Measurements from ENCODE around the gene DOK1.

DOK1 gene

DNA sequence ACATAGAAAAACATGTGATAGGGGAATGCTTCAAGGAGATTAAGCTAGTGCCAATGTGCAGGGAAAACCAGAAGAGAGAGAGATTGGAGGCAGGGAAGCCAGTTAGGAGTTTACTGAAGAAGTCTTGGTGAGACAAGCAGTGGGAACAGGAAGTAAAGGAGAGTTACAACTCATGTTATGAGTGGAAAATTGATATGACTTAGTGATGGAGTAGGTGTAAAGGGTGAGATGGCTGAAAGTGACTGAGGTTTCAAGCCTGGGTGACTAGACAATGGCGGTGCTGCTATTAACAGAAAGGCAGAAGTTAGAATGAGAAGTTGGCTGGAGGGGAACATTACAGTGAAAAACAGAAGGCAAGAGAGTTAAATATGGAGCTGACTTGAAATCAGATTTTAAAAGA lies 16.5 kb downstream of the DOK1 start:
- no peak for DNase-seq

DNA sequence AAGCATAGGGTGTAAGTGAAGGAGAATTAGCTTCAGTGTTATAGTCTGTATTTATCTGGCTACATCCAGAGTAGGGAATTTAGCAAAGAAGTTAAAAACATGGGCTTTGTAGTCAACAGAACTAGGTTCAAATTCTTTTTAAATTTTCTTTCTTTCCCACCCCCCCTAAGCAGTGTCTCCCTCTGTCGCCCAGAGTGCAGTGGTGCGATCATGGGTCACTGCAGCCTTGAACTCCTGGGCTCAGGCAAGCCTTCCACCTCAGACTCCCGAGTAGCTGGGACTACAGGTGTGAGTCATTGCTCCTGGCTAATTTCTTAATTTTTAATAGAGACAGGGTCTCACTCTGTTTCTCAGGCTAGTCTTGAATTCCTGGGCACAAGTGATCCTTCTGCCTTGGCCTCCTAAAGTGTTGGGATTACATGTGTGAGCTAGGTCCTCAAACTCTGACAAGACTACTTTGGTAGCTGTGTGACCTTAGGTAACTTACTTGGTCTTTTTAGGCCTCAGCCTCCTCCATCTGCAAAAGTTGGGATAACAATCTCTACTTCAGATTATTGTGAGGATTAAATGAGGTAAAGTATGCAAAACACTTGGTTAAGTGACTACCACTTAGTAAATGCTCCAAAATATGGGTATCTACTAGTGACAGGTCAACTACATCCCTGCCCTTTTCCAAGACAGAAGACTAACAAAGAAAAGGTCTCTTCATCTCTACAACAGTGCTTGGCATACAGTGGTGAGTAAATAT lies 17.8 kb downstream of the DOK1 start:
- no peak for DNase-seq

DNA sequence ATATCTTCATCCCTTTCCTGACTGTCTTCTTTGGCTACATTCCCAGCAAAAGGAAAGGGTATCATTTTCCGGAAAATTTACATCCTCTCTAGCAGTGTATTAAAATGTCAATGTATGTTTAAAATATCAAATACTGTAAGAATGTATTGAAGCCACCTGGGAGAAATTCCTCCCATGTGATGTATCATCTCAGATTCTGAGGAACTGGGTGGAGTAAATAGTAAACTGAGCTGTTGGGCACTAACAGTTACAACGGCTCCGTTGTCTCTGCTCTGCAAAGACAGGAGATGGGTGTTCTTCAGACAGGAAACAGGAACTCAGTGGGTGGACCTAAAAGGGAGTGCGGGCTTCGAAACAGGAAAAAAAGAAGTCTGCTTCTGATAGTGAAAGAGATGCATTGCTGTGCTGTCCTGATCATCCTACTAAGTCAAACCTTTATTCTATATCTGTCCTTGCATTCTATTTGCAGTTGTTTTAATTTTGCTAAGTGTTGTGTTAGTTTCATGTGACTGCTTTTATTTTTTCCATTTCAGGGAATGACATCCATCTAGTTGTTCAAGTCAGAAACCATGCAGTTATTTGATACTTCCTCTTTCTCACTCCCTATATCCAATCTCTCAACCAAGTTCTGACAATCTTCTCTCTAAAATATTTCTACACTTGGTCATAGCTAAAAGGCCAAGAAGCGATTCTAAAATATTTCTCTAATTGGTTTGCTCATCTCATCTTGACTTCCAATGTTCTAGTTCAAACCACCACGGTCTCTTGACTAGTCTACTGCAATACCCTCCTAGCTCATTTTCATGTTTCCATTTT lies 19.4 kb downstream of the DOK1 start:
- no peak for DNase-seq

DNA sequence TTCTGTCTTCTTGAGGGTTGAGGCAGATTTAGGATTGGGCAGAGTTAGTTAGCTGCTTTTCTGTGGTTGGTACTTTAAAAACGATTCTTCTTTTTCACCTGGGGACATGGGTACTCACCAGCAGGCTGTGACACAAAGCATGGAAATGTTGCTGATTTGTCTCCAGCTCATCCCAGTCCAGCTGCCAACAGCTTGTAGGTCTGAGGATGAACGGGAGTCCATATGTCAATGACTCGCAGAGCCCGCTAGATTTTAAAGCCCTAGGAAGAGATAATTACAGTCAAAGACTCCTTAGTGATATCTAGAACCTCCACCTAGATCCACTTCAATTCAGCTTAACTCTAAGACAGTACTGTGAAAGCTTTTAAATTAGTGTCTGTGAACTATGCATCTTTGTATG lies 20.8 kb downstream of the DOK1 start:
- no peak for DNase-seq

DNA sequence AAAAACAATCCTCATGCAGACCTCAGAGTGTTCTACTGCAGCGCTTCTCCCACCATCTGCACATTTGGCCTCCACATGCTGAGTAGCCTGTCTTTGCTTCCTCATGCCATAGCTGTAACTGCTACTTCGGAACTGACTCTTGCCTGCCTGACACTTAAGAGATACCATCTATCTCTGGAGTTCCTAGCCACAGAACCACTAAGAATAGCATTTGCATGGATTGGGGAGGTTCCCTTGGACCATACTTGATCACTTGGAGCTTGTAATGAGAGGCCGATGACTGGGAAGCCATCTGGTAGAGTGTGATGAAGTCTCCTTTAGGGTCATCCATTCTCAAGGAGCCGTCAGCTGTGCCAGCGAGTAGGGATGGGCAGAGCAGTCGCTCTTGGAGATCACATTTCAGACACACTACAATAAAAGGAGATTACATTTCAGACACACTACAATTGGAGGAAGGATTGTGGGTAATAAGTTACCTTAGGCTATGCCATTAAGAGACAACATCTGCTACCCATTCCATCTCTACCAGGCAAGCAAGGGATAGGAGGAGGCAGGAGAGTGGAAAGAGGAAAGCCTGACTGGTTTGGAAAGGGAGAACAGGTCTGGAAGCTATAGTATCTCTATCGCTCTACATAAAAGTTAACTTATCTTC lies 21.8 kb downstream of the DOK1 start:
- no peak for DNase-seq

DNA sequence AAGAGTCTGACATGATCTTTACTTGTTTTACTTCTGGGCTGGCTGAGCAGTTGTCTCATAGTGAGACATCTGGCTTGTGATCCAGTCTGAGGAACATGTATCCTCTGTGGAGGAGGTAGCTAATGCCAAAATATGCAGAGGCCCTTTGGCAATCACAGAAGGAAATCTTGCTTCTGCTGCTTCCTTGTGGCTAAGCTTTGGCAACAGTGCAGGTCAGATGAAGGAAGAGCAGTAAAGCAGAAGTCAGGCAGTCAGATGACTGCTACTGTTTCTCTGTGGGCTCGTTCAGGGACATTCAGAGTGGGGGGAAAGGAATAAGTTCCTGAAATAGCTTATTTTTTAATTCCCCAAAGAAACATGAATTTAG lies 22.3 kb downstream of the DOK1 start:
- DNase-seq: no peak

DNA sequence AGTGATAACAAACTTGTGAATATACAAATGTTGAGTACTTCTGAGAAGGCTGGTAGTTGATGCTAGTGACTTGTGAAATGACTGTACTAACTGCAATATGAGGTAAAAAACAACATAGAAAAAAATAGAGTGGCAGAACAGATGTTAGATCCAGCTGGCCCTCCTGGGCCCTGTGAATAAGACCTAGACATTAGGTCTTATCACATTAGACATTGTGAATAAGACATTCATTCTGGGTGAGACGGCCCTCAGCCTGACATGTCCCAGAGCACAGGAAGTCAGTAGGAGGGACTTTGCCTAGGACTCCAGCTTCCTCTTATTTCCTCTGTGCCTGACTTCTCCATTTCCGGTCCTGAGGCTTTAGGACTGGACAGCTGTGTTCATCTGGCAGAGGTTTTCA lies 22.9 kb downstream of the DOK1 start:
- DNase-seq: no peak

DNA sequence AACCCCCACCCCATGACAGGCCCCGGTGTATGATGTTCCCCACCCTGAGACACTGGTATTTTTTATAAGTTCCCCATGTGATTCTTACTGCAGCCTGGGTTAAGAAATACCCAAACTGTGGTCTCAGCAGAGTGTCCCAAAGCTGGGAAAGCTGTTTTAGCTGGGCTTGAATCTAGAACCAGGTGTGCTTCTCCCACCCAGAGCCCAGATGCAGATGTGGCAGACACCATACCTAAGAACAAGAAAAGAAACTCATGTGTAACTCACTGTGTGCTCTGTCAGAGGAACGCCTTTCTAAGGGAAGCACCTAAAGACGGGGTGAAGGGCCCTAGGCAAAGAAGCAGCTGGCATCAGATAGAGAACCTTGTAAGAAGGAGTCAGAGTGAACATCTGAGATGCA lies 23.9 kb downstream of the DOK1 start:
- DNase-seq: no peak

DNA sequence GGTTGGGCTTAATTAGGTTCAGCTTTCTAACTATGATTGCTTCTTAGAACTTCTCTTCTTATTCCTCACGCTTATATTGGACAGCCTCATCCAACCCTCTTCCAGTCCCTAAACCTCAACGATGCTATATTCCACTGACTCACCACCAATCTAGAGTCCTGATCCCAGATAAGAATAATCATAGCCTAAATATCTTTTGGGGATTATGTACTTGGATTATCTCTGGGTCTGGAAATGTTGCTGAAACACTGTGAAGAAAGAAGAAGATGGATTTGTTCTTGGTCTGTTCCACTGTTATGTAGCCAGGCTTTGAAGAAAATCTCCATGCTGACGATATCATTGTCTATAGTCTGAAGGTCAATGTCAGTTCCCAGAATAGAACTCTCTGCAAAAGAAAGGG lies 26.9 kb downstream of the DOK1 start:
- DNase-seq: no peak

DNA sequence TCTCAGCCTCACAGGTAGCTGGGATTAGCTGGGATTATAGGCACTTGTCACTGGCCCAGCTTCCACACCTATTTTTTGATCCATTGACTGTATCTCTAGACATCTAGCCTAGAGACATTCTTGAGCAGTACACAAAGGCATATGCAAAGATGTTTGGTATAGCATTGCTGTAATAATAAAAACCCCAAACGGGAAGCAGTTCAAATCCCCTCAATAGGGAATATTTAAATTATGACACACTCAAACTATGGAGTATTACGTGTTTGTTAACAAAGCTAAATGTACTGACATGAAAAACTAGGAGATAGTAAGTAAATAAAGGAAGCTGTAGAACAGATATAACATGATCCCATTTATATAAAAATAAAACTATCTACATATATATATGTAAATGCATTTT lies 27.7 kb downstream of the DOK1 start:
- no peak for DNase-seq

DNA sequence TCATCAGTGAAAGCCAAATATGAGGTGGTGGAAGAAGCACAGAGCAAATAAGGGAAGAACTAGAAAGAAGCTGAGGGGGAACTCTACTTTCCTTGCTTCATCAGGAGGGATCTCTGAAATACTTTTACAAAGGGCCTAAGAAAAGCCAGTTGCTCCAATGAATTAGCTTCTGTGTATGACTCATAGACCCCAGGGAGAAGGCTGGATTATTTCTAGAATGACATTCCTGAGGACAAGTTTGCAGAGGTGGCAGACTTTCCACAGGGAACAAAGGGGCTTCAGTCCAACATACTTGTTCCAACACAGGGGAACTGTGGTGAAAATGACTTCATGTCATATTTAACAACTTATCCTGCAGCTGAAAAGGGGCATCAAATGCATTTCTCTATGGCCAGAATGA lies 29.0 kb downstream of the DOK1 start:
- no peak for DNase-seq

DNA sequence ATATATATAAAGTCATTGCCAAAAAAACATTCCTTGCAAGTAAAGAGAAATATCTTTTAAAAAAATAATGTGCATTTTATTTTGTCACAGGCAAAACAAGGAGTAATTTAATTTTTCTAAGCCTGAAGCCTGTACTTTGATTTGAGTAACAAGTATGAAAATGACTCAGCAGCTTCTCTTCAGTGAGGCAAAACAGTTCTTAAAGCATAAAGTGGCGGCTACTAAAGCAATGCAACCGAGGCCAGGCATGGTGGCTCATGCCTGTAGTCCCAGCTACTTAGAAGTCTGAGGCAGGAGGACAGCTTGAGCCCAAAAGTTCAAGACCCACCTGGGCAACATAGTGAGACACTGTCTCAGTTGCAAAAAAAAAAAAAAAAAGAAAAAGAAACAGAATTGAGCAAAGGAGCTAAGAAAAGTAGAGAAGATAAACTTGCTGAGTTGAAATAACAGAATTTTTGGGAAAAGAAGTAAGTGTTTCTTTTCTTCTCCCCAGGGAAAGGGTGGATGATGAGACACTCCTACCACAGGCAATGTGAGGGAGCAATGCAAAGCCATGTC lies 29.6 kb downstream of the DOK1 start:
- no peak for DNase-seq

DNA sequence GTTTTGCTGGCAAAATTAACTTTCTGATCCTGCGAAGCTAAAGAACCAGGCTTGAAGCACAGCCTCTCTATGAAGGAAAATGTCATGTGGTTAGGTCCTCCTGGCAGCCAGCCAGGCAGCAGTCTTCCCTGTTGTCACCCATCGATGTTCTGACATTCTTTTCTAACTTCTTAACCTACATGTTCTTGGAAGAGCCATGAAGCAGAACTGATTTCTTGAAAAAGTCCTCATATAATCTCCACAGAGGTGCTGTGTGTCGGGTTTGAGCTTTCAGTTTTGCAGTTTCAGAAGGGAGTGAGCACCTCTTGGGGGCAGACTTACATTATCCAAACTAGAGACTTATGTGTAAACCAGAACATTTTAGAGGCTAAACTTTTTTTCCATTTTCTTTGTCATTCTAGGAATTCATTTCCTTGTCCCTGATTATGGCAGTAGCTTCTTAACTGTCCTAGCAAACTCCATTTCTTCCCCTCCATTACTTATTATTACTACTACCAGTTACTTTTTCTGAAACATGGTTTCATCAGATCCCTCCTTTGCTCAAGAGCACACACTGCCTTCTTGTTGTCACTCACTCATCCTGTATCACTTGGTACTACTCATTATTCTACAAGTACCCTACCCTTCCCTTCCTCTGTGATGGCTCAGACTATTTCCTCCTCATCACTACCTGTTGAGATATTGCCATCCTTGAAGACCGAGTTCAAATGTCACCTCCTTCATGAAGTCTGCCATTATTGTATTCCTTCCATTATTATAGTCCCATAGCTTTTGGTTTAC lies 31.1 kb downstream of the DOK1 start:
- no peak for DNase-seq

DNA sequence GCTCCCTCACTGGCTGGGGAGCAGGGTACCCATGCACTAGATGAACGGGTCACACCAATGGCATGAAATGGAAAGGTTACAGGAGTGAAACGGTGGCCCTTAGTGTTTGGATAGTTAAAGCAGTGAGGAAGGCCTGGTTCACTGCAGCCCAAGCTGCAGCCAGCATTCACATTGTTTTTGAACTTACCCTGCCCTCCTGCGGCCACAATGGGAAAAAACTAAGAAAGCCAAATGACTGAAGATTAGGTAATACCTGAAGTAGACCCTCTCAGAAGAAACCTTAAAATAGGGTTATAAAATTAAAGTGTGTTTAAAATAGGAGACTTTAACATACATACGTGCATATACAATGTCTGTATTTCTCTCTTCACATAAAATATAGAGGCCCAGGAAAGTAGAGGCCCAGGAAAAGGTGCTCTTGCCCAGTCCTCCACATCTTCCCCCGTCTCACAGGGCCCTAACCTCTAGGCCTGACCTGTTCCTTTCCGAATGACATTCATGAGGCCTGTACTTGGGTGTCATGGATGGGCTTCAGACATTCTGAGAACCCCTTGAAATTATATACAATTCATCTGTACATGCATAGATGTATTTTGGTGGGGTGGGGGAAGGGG lies 33.3 kb downstream of the DOK1 start:
- peak; percentile 32 to 48 for DNase-seq

DNA sequence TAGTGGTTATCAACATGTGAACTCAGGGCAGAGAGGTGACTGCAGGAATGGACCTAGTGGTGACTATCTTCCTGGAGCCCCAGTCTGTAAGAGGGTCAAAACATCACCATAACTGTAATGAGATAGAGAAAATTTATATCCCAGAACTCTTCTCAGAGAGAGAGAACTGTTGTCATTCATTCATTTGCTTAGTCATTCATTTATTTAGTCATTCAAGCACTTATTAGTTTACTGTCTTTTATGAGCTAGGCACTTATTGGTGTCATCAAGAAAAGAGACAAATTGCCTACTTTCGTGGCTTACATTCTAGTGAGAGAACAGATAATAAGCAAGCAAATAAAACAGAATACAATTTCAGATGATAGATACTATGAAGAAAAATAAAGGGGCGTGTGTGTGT lies 34.1 kb downstream of the DOK1 start:
- no peak for DNase-seq

DNA sequence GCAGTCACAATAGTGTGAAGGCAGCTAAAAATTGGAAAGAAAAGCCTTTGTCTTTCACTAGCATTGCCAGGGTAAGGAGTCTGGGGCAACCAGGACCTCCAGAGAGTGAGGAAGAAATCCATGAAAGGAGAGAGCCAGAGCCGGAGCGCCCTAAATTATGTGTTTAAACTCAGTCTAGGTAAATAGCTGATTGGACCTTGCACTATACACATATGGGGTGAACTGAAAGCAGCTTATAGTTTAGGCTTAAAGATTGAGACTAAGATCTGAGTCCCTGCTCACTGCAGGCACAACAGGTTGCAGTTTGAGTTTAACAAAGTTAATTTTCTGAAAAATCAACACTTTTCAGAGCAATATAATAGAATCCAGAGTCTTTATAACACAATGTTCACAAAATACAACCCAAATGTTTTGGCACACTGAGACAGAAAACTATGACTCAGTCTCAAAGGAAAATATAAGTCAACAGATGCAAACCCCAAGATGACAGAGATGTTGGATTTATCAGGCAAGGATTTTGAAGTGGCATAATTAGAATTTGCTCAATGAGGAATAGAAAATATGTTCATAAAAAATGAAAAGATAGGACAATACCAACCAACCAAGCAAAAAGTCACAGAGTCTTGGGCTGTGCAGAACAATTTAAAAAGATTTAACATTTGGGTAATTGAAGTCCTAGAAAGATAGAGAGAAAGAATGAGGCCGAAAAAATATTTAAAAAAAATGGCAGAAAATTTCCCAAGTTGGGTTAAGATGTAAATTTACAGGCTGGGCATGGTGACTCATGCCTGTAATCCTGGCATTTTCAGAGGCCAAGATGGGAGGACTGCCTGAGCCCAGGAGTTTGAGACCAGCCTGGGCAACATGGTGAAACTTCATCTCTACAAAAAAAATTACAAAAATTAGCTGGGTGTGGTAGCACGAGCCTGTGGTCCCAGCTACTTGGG lies 39.6 kb downstream of the DOK1 start:
- DNase-seq: no peak

DNA sequence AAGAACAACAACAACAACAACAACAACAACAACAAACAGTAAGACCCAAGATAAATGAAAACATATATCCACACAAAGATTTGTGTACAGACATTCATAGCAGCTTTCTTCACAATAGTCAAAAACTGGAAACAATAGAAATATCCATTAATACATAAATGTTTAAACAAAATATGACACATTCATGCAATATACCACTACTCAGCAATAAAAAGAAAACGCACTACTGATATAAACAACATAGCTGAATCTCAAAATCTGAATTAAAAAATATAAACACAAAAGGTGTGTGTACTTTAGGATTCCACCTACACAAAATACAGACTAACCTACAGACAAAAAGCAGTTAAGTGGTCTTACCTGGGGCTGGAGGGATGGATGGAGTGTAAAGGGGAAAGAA lies 42.1 kb downstream of the DOK1 start:
- DNase-seq: no peak

DNA sequence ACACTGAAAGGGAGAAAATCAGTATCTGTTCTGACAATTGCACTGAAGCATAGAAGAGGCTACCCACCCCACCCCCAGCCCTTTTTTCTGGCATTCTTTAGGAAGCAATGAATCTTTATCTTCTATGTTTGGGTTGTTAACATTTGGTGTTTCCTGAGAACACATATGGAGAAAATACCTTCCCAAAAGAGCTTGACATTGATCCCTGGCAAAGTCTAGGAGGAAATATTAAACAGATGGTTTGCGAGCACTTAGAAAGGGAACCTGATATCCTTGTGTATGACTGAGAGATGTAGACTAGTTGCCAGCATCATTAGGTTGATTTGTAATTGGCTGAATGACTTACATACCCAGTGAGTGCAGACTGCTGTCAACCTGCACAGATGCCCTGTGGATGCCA lies 42.9 kb downstream of the DOK1 start:
- peak; percentile 62 to 75 for DNase-seq

DNA sequence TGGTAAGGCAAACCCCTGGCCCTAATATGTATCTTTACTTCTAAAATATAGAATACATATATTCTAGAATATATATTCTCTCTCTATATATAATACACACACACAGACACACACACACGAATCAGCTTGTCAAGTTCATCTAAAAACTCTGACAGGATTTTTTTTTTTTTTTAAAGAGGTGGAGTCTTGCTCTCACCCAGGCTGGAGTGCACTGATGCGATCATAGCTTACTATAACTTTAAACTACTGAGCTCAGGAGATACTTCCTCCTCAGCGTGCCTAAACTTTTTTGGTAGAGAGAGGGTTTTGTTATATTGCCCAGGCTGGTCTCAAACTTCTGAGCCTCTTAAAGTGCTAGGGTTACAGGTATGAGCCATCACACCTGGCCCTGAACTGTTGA lies 45.2 kb downstream of the DOK1 start:
- DNase-seq: no peak

DNA sequence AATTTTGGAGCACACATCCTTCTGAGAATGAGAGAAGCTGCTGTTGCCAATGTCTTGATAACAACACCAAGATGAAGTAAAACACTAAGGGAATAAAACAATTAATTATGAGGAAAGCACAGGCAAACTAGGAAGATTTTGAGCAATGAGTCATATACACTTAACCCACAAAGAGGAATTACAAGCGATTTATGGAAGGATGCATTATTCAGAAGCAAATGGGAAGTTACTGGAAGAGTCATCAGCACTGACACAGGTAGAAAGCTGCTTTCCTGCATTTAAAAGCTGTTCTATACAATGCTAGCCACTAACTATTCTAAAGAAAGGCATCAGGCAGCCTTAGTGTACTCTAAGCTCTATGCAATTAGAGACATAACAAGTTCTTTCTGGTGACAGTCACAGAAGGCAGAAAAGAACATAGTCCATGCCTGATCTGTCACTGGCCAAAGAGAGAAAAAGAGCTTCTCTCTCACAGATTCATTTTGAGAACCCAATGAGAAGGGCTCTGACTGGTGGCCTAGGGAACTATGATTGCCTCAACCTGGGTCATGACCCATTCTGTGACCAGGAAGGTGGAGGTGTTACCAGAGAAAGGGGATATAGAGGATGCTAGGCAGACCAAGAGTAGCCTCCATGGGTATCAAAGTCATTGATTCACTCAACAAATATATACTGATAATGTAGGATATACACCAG lies 48.2 kb downstream of the DOK1 start:
- DNase-seq: no peak

Measured in NCI-H1930 (cell line).